Ascending aorta (tissue), 2 donors: Measurements from ENCODE around the gene TIMM50. TPM values are rescaled to one million over a fixed set of nuclear protein-coding genes. Genes with fewer than 3 reads are reported as not detected.
A peak's percentile ranks its signal among the peaks of the same experiment; 100 is the strongest.
"Not testable (repeated sequence)": the region's sequence is repeated elsewhere in the genome, so short reads cannot be mapped to it uniquely, and the experiment has no call there.

Source experiments
- DNase-seq, 2 donors: peaks; one replicate each; pipeline ENCODE4 v3.0.0-alpha.2; 2019; ENCODE audit warnings: low spot score in 2 of 2
- H3K27ac ChIP-seq, 2 donors: fragments of 200-600 bp; sonication (generic); one replicate each; pipeline ENCODE4 v1.5.1; 2016 to 2017; ENCODE audit warnings: mild to moderate bottlenecking in 1 of 2
- H3K27me3 ChIP-seq: fragments of 200-600 bp; sonication (generic); one replicate; pipeline ENCODE4 v1.5.1; 2017
- H3K36me3 ChIP-seq, 2 donors: fragments of 200-600 bp; sonication (generic); one replicate each; pipeline ENCODE4 v1.5.1; 2016
- H3K4me1 ChIP-seq, 2 donors: fragments of 200-600 bp; sonication (generic); one replicate each; pipeline ENCODE4 v1.5.1; 2016 to 2017; ENCODE audit warnings: mild to moderate bottlenecking in 1 of 2
- H3K4me3 ChIP-seq, 2 donors: fragments of 200-600 bp; sonication (generic); one replicate each; pipeline ENCODE4 v1.5.1; 2016 to 2017; ENCODE audit warnings: mild to moderate bottlenecking in 1 of 2
- H3K9me3 ChIP-seq, 2 donors: fragments of 200-600 bp; sonication (generic); one replicate each; pipeline ENCODE4 v1.5.1; 2016
- CTCF ChIP-seq, 3 experiments: fragments of 200-600 bp in 2 of 3; fragments of 450-650 bp in 1 of 3; sonication (generic) in 2 of 3; IDR thresholded peaks; one replicate each; pipeline ENCODE4 v1.5.1; 2016 to 2019; ENCODE audit warnings: antibody characterized with exemption in 3 of 3, mild to moderate bottlenecking in 1 of 3, moderate library complexity in 1 of 3
- intact Hi-C: fragments of 100-400 bp; cut with DNase I; formaldehyde crosslinking; loops from one replicate; pipeline ENCODE4 v1.15.1; 2023
- total RNA-seq: library from RNA; depleted of rRNA; stranded (reverse); fragments of >200 nt; gene quantifications from one replicate; pipeline ENCODE4 v1.1.0, GENCODE V29; 2016

TIMM50 gene
- total RNA-seq, 1 donor from 2014 or later = 92.0 TPM

DNA sequence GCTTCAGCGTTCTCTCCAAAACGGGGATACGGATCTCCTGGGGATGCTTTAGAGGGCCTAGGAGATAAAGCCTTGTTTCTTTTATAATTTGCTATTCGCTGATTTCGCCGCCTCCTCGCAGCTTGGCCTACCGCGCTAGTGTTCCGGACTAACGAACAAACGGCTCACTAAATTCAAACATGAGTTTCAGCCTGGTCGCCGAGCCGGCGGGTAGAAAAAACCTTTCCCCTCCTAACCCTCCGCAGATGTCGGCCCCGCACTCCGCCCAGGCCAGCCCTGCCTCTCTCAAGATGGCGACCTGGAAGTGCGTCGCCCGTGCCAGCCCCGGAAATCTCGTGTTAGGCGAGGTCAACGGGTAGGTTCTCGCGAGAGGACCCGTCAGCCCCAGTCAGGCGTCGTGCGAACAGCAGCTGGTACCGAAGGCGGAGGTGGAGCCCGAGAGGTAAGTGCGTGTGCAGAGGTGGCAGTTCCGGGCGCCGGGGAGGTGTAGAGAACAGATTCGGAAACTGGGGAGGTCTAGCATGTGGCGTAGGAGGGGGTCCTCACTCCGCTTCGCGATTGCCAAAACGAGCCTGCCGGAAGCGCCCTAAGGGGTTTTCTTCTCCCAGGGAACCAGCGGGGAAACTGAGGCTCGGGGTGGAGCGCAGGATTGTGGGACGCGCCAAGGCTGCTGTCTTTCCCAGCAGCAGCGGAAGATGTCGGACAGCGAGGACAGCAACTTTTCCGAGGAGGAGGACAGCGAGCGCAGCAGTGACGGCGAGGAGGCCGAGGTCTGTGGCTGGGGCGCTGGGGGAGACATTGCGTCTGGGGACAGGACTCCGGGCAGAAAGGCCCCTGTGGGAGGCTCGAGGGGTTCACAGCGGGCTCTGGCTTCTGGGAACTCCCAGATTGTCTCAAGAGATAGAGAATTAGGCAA is 35.2 kb upstream of the TIMM50 start, which contains the start of gene SUPT5H:
Gene SUPT5H, plus strand, starts transcription at position 387 of the 916 bp plus-strand sequence. Its CDS starts 309 bp downstream, at position 696.
- H3K36me3 ChIP-seq = peaks cover 9 to 17% of the 10 kb centered on the region in 2 donors
- peaks cover 13 to 32% of the 10 kb centered on the region in 2 donors for H3K4me1 ChIP-seq
- TF ChIP-seq CTCF (IDR thresholded peaks at IDR 0.05) = no peak
- intact Hi-C loops = loop anchor here (1.0 to 10.0 kb wide), 5 partner anchors 9 to 321 kb away; partner anchors contain the start of genes EID2B, PAK4, SAMD4B and TIMM50
- H3K27me3 ChIP-seq = no peaks in the 10 kb centered on the region
- H3K9me3 ChIP-seq = no peaks in the 10 kb centered on the region
- peak; percentile 88 to 99 for DNase-seq
- H3K27ac ChIP-seq = peak within 1 kb of the TSS; percentile 91 to 96
- H3K4me3 ChIP-seq = peak within 1 kb of the TSS; percentile 86 to 92

DNA sequence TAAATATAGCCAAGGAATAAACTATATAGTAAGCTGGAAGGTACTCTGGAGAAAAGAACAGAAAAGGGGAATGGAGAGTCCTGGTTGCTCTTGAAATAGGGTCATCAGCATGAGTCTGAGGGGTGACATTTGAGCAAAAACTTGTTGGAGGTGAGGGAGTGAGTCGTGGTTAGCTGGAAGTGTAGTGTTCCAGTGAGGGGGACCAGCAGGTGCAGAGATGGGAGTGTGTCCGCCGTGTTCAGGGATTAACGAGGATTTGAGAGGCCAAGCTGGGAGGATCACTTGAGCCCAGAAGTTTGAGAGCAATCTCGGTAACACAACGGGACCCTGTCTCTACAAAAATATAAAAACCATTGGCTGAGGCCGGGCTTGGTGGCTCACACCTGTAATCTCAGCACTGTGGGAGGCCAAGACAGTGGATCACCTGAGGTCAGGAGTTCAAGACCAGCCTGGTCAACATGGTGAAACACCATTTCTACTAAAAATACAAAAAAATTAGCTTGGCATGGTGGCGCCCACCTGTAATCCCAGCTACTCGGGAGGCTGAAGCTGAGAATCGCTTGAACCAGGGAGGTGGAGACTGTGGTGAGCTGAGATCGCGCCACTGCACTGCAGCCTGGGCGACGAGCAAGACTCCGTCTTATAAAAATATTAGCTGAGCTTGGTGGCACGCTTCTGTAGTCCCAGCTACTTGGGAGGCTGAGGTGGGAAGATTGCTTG is 34.1 kb upstream of the TIMM50 start:
- Histone ChIP-seq H3K4me1 (peaks cover 13 to 32% of the 10 kb centered on the region in 2 donors), H3K9me3 (no peaks in the 10 kb centered on the region), H3K36me3 (peaks cover 9 to 17% of the 10 kb centered on the region in 2 donors), H3K27ac (peak overlapping the region; percentile 91 to 96), H3K4me3 (peak overlapping the region; percentile 86 to 92), H3K27me3 (no peaks in the 10 kb centered on the region)
- DNase-seq = no peak
- intact Hi-C loops = loop anchor here (10.0 kb wide), 1 partner anchor 322 kb away; the partner anchor contains the start of gene PAK4
- TF ChIP-seq CTCF (IDR thresholded peaks at IDR 0.05) = no peak

GRCh38 chr19:39448271-39448670 is 32.4 kb upstream of the TIMM50 start:
- Histone ChIP-seq H3K9me3 (no peaks in the 10 kb centered on the region), H3K4me3 (no peak overlapping the region), H3K4me1 (peaks cover 13 to 32% of the 10 kb centered on the region in 2 donors), H3K36me3 (peaks cover 19 to 21% of the 10 kb centered on the region in 2 donors), H3K27me3 (no peaks in the 10 kb centered on the region), H3K27ac (no peak overlapping the region)
- TF ChIP-seq CTCF (IDR thresholded peaks at IDR 0.05) = no peak
- intact Hi-C loops = loop anchor here (10.0 kb wide), 1 partner anchor 323 kb away; the partner anchor contains the start of gene PAK4
- no peak for DNase-seq

GRCh38 chr19:39449116-39449797 is 31.4 kb upstream of the TIMM50 start:
- TF ChIP-seq CTCF (IDR thresholded peaks at IDR 0.05) = no peak
- no peak for DNase-seq
- Histone ChIP-seq H3K36me3 (peaks cover 28 to 30% of the 10 kb centered on the region in 2 donors), H3K27ac (no peak overlapping the region), H3K4me1 (peaks cover 12 to 29% of the 10 kb centered on the region in 2 donors), H3K4me3 (no peak overlapping the region), H3K27me3 (no peaks in the 10 kb centered on the region), H3K9me3 (no peaks in the 10 kb centered on the region)
- intact Hi-C loops = loop anchor here (10.0 kb wide), 1 partner anchor 324 kb away; the partner anchor contains the start of gene PAK4

DNA sequence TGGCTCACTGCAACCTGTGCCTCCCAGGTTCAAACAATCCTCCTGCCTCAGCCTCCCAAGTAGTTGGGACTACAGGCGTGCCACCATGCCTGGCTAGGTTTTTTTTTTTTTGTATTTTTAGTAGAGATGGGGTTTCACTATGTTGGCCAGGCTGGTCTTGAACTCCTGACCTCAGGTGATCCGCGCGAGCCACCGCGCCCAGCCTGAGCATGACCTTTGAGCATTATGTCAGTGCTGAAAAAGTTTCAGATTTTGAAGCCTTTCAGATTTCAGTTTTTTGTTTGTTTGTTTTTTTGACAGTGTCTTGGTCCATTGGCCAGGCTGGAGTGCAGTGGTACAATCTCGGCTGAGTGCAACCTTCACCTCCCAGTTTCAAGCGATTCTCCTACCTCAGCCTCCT is 29.4 kb upstream of the TIMM50 start:
- intact Hi-C loops, H3K27me3 ChIP-seq, DNase-seq, H3K9me3 ChIP-seq, H3K4me3 ChIP-seq, H3K27ac ChIP-seq: not testable (repeated sequence)
- H3K4me1 ChIP-seq = peaks cover 7 to 20% of the 10 kb centered on the region in 2 donors
- peaks cover 38 to 40% of the 10 kb centered on the region in 2 donors for H3K36me3 ChIP-seq
